Ishikawa (cell line): Measurements from ENCODE around the gene STAB1.

Experiments used
- CEBPB ChIP-seq: IDR thresholded peaks from 2 replicates; pipeline ENCODE4 v1.6.1; 2012
- CREB1 ChIP-seq: IDR thresholded peaks from 2 replicates; pipeline ENCODE4 v1.6.1; 2012; ENCODE audit warnings: low read depth
- EGR1 ChIP-seq: IDR thresholded peaks from 2 replicates; pipeline ENCODE4 v1.6.1; 2012
- EP300 ChIP-seq: IDR thresholded peaks from 2 replicates; pipeline ENCODE4 v1.6.1; 2012; ENCODE audit warnings: borderline replicate concordance
- FOXM1 ChIP-seq: IDR thresholded peaks from 2 replicates; pipeline ENCODE4 v1.6.1; 2012; ENCODE audit warnings: low read depth, borderline replicate concordance
- MAX ChIP-seq: IDR thresholded peaks from 2 replicates; pipeline ENCODE4 v1.6.1; 2012
- NFIC ChIP-seq: IDR thresholded peaks from 2 replicates; pipeline ENCODE4 v1.6.1; 2012
- RAD21 ChIP-seq: IDR thresholded peaks from 2 replicates; pipeline ENCODE4 v1.6.1; 2012; ENCODE audit warnings: low read depth
- REST ChIP-seq: IDR thresholded peaks from 2 replicates; pipeline ENCODE4 v1.6.1; 2012; ENCODE audit warnings: low read depth, mild to moderate bottlenecking
- TAF1 ChIP-seq: IDR thresholded peaks from 2 replicates; pipeline ENCODE4 v1.6.1; 2012; ENCODE audit warnings: low read depth, mild to moderate bottlenecking
- TCF12 ChIP-seq: IDR thresholded peaks from 2 replicates; pipeline ENCODE4 v1.6.1; 2012; ENCODE audit warnings: low read depth
- TEAD4 ChIP-seq: IDR thresholded peaks from 2 replicates; pipeline ENCODE4 v1.6.1; 2012
- USF1 ChIP-seq: IDR thresholded peaks from 2 replicates; pipeline ENCODE4 v1.6.1; 2012
- YY1 ChIP-seq: IDR thresholded peaks from 2 replicates; pipeline ENCODE4 v1.6.1; 2012; ENCODE audit warnings: low read depth
- ZBTB7A ChIP-seq: IDR thresholded peaks from 2 replicates; pipeline ENCODE4 v1.6.1; 2012; ENCODE audit warnings: low read depth

STAB1 gene

GRCh38 chr3:52524752-52525679, 29.9 kb downstream of the STAB1 start:
- no peak for TF ChIP-seq MAX
- TF ChIP-seq CREB1: no peak
- no peak for TF ChIP-seq CEBPB
- no peak for TF ChIP-seq TAF1
- TF ChIP-seq ZBTB7A: no peak
- no peak for TF ChIP-seq YY1
- no peak for TF ChIP-seq TCF12
- TF ChIP-seq REST: no peak
- no peak for TF ChIP-seq USF1
- TF ChIP-seq RAD21: no peak
- TF ChIP-seq NFIC: no peak
- no peak for TF ChIP-seq EP300

GRCh38 chr3:52525680-52526561, 30.8 kb downstream of the STAB1 start:
- TF ChIP-seq TAF1 (no peak), CREB1 (no peak), TEAD4 (no peak), TCF12 (no peak), EP300 (no peak), YY1 (no peak), ZBTB7A (no peak), NFIC (no peak), REST (no peak), CEBPB (no peak), FOXM1 (no peak), EGR1 (no peak), RAD21 (no peak), USF1 (no peak), MAX (no peak)

GRCh38 chr3:52527039-52527731, 32.0 kb downstream of the STAB1 start:
- TF ChIP-seq FOXM1 (no peak), TEAD4 (no peak), MAX (no peak), CEBPB (no peak), NFIC (no peak), EP300 (no peak), YY1 (no peak), TAF1 (no peak), EGR1 (no peak), CREB1 (no peak), REST (no peak), USF1 (no peak), RAD21 (no peak), ZBTB7A (no peak), TCF12 (no peak)
